ENCODE measurements around the gene ELMOD2. TPM values are rescaled to one million over a fixed set of nuclear protein-coding genes. Genes with fewer than 3 reads are reported as not detected.

The ELMOD2 gene, protein sequence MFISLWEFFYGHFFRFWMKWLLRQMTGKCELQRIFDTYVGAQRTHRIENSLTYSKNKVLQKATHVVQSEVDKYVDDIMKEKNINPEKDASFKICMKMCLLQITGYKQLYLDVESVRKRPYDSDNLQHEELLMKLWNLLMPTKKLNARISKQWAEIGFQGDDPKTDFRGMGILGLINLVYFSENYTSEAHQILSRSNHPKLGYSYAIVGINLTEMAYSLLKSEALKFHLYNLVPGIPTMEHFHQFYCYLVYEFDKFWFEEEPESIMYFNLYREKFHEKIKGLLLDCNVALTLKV
- 10 to 100 TPM; 11.2 to 36.9 (median 17.0) TPM for total RNA-seq

DNA sequence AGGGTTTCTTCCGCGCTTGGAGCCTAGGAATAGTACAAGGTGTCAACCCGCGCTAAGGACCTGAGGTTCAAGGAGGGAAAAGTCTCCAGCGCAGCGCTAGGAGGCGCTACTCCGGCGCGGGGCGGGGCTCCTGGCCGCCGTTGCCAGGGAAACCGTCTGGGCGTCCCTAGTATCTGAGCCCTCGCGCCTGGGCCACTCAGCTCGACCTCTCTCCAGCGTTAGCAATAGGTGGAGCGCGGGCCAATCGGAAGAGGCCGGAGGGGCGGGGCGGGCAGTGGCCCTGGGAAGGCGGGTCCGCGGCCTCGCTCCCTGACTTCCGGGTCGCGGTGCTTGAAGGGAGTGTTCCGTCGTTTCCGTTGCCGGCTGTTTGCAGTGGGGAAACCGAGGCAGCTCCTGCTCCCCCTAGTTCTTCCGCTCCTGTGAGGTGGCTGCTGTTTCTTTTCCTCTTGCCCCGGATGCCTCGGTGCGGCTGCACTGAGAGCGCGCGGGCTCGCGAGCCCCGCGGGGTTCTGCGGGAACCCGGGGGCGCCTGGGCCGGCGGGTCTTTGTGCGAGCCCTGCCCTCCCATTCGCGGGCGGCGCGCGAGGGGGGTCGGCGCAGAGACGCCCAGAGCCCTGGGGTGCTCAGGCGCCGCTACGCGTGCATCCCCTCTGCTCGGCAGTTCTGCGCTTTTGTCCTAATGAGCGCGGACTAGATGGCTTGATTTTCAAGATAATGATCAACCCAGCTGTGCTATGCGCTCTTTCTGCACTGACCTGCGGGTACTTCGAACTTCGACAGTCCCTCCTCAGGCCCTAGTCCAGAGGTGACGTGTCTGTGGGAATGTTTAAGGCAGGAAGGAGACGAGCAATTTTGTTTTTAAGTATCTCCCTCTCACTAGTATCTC, at the start of gene ELMOD2:
ELMOD2 (plus strand) TSS at position 312 of the 886 bp plus-strand sequence. CDS start 1,261 bp downstream, outside the sequence.
- H3K4me1 ChIP-seq, result peaks cover 0 to 23% (median 11%) of the 10 kb centered on the region in 3 donors
- H3K4me3 ChIP-seq, result peak within 1 kb of the TSS; percentile 80 to 89 (median 84)
- 0 to 2% methylated on average over 18 to 31 of the region's 77 CpGs for WGBS, 2 donors
- peak within 1 kb of the TSS; percentile 83 to 91 (median 86) for H3K27ac ChIP-seq
- TF ChIP-seq, protein P1, sequence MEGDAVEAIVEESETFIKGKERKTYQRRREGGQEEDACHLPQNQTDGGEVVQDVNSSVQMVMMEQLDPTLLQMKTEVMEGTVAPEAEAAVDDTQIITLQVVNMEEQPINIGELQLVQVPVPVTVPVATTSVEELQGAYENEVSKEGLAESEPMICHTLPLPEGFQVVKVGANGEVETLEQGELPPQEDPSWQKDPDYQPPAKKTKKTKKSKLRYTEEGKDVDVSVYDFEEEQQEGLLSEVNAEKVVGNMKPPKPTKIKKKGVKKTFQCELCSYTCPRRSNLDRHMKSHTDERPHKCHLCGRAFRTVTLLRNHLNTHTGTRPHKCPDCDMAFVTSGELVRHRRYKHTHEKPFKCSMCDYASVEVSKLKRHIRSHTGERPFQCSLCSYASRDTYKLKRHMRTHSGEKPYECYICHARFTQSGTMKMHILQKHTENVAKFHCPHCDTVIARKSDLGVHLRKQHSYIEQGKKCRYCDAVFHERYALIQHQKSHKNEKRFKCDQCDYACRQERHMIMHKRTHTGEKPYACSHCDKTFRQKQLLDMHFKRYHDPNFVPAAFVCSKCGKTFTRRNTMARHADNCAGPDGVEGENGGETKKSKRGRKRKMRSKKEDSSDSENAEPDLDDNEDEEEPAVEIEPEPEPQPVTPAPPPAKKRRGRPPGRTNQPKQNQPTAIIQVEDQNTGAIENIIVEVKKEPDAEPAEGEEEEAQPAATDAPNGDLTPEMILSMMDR (IDR thresholded peaks at IDR 0.05), result peak; percentile 84 to 94 (median 91)
- peak in 2 of 4 donors; percentile 45 to 55 for TF ChIP-seq POLR2A (IDR thresholded peaks at IDR 0.05)
- H3K9me3 ChIP-seq, result no peaks in the 10 kb centered on the region
- no peaks in the 10 kb centered on the region for H3K27me3 ChIP-seq
- intact Hi-C loops (cut with DNase I), result loop anchor here (10.0 kb wide), 1 partner anchor 331 kb away; no protein-coding TSS in a partner anchor
- DNase-seq, result peak; percentile 92
- H3K36me3 ChIP-seq, result peaks cover 0 to 15% (median 0%) of the 10 kb centered on the region in 3 donors

DNA sequence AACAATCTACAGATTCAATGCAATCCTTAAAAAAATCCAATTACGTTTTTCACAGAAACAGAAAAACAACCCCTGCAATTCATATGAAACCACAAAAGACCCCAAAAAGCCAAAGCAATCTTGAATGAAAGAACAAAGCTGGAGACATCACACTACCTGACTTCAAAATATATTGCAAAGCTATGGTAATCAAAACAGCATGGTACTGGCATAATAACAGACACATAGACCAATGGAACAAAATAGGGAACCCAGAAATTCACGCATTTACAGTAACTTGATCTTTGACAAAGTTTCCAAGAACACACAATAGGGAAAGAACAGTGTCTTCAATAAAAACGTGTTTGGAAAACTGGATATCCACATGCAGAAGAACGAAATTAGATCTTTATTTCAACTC, 40.5 kb upstream of the ELMOD2 start:
- intact Hi-C loops (cut with DNase I), result no loop called here
- no peak for DNase-seq
- 82 to 89% methylated on average over 4 of the region's 4 CpGs for WGBS, 2 donors
- no peaks in the 10 kb centered on the region for H3K27me3 ChIP-seq
- H3K9me3 ChIP-seq, result peaks cover 0 to 5% (median 0%) of the 10 kb centered on the region in 3 donors
- H3K27ac ChIP-seq, result no peak overlapping the region
- no peaks in the 10 kb centered on the region for H3K4me1 ChIP-seq
- no peaks in the 10 kb centered on the region for H3K36me3 ChIP-seq
- TF ChIP-seq, protein P1 (IDR thresholded peaks at IDR 0.05), result no peak
- no peak for TF ChIP-seq POLR2A (IDR thresholded peaks at IDR 0.05)
- no peak overlapping the region for H3K4me3 ChIP-seq

DNA sequence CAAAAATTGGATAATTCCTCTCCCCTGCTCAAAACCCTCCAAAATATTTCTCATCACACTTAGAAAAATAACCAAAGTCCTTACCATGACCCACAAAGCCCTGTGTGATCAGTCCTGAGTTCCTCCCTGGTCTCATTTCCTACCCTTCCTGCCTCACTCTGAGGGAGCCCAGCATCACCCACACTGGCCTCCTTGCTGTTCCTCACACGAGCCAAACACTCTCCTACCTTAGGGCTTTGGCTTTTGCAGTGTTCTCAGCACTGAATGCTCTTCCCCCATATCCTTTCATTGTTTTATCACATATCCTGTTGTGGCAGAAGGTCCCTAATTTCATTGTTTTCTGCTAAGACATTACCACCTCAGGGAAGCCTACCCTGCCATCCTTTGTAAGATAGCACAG, 38.0 kb upstream of the ELMOD2 start:
- H3K4me3 ChIP-seq, result no peak overlapping the region
- no peaks in the 10 kb centered on the region for H3K27me3 ChIP-seq
- no peak overlapping the region for H3K27ac ChIP-seq
- peaks cover 0 to 5% (median 0%) of the 10 kb centered on the region in 3 donors for H3K9me3 ChIP-seq
- no peaks in the 10 kb centered on the region for H3K4me1 ChIP-seq
- intact Hi-C loops (cut with DNase I), result no loop called here
- TF ChIP-seq, protein P1 (IDR thresholded peaks at IDR 0.05), result no peak
- no peak for TF ChIP-seq POLR2A (IDR thresholded peaks at IDR 0.05)
- no peaks in the 10 kb centered on the region for H3K36me3 ChIP-seq
- DNase-seq, result no peak
- whole genome bisulfite sequencing, 2 donors, result 53 to 59% methylated on average over 1 of the region's 1 CpG

DNA sequence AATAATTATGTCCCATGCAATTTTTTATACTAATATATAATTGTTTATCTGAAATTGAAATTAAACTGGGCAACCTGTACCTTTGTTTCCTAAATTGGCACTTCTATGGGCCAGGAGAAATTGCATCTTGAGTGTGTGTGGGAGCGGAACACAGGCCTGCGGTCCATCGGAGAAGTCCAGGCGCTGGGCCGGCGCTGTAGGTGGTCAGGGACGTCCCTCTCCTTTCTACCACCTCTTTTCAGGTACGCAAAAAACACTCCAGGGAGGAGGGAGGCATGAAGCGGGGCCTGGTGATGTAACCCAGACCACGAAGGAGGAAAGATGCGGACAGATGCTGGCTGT, 26.6 kb upstream of the ELMOD2 start:
- Histone ChIP-seq H3K36me3 (no peaks in the 10 kb centered on the region), H3K4me3 (peak overlapping the region in 2 of 4 donors; percentile 35 to 56), H3K27me3 (peaks cover 0 to 73% (median 6%) of the 10 kb centered on the region in 4 donors), H3K27ac (no peak overlapping the region), H3K4me1 (peaks cover 0 to 9% (median 3%) of the 10 kb centered on the region in 3 donors), H3K9me3 (no peaks in the 10 kb centered on the region)
- no peak for TF ChIP-seq POLR2A (IDR thresholded peaks at IDR 0.05)
- TF ChIP-seq, protein P1 (IDR thresholded peaks at IDR 0.05), result no peak
- WGBS, 2 donors, result 81 to 86% methylated on average over 9 to 11 of the region's 11 CpGs
- no peak for DNase-seq
- intact Hi-C loops (cut with DNase I), result no loop called here

Data from esophagus squamous epithelium (tissue), 5 donors.